Ovary (tissue), 9 donors: ENCODE data around the gene SPDEF. TPM values are rescaled to one million over a fixed set of nuclear protein-coding genes. Genes with fewer than 3 reads are reported as not detected.

ENCODE experiments used
- DNase-seq, 5 donors: peaks; one replicate each; pipeline ENCODE4 v3.0.0-alpha.2; 2019 to 2020
- H3K27ac ChIP-seq, 2 donors: fragments of 200-600 bp; one replicate each; pipeline versions ENCODE4 v1.5.1 to v1.8.0; 2019 to 2022
- H3K27me3 ChIP-seq: fragments of 200-600 bp; one replicate; pipeline ENCODE4 v1.8.0; 2022
- H3K36me3 ChIP-seq: fragments of 200-600 bp; sonication (generic); one replicate; pipeline ENCODE4 v1.5.1; 2019
- H3K4me1 ChIP-seq: one replicate; pipeline ENCODE4 v1.8.1; 2013; ENCODE audit warnings: mild to moderate bottlenecking, moderate library complexity; ENCODE audit not compliant: insufficient read depth
- H3K4me3 ChIP-seq: fragments of 200-600 bp; sonication (generic); one replicate; pipeline ENCODE4 v1.5.1; 2017
- H3K9me3 ChIP-seq, 2 donors: fragments of 200-600 bp in 1 of 2; sonication (generic) in 1 of 2; one replicate each; pipeline versions ENCODE4 v1.5.1 to v1.8.1; 2013 to 2019; ENCODE audit warnings: mild to moderate bottlenecking in 1 of 2, moderate library complexity in 1 of 2
- EP300 ChIP-seq: sonication (generic); formaldehyde crosslinking; IDR thresholded peaks from one replicate; pipeline ENCODE4 v1.6.1; 2017; ENCODE audit warnings: antibody characterized with exemption
- POLR2A ChIP-seq: fragments of 450-650 bp; IDR thresholded peaks from one replicate; pipeline ENCODE4 v1.6.1; 2017; ENCODE audit warnings: antibody characterized with exemption, mild to moderate bottlenecking, moderate library complexity
- WGBS, 3 donors: extraction: QIAGEN DNeasy Blood & Tissue Kit in 1 of 3; methylation state at CpG; one replicate each; pipeline versions ENCODE4 v1.1.5 to v1.1.7; 2013 to 2017; 5-methylcytosine and 5-hydroxymethylcytosine counted together
- intact Hi-C, 4 donors: fragments of 100-400 bp; cut with DNase I; formaldehyde crosslinking; loops; one replicate each; pipeline versions ENCODE4 v1.11.0 to v1.15.1; 2022 to 2023
- polyA plus RNA-seq, 2 donors: library from polyadenylated mRNA; stranded (reverse); fragments of 200-250 nt in 1 of 2; fragments of 350-450 nt in 1 of 2; fragmentation: Illumina TruSeq in 1 of 2; extraction: RNeasy Lipid Tissue Mini Kit (QIAGEN cat#74804) in 1 of 2; gene quantifications; one replicate each; pipeline ENCODE4 v1.2.3, GENCODE V29; 2013 to 2014
- total RNA-seq, 7 donors: library from RNA; depleted of rRNA in 2 of 7; stranded (reverse); fragments of >200 nt in 2 of 7; fragmentation: NEBNext Ultra II Directional in 3 of 7; extraction: Animal tissue kit (Norgen Biotek cat#: 25700) in 3 of 7; gene quantifications; one replicate each; pipeline versions ENCODE4 v1.1.0 to v1.2.4, GENCODE V29; 2016 to 2023
- TF ChIP-seq, protein P1 (sequence below), 3 donors: fragments of 450-650 bp in 2 of 3; fragments of 200-600 bp in 1 of 3; IDR thresholded peaks; one replicate each; pipeline versions ENCODE4 v1.5.1 to v1.8.0; 2016 to 2022; ENCODE audit warnings: antibody characterized with exemption in 3 of 3, mild to moderate bottlenecking in 1 of 3
- donor health status: DM: no; HTN: no; CAD: no; lungs with moderate emphysema.
- donor health status: DM: no; HTN: no; CAD: no.
- donor health status: Bipolar disorder and iron deficiency.
- donor health status: DM: yes; HTN: yes; CAD: no.
- donor health status: DM: no; HTN: no; CAD: no.
- donor health status: DM: yes; HTN: yes; CAD: no.

Gene SPDEF
- total and polyA plus RNA-seq, 9 donors: 0.11 to 1.6 (median 0.56) TPM; not detected in 3

DNA sequence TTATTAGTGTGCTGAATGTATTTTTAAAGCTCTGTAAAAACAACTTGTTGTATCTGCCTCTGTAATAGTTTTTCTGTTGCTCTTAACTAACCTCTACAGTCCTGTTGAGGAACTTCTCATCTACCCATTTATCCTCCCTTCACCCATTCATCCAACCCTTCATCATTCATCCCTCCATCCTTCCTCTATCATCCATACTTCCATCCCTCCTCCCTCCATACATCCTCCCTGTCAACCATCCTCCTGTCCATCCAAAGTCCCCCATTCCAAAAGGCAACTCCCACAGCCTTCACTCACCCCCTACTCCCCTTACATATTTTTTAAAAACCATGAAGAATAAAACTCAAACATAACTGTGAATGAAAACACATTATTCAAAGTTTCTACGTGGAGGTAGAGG, 40.7 kb upstream of the SPDEF start:
- no peaks in the 10 kb centered on the region for H3K9me3 ChIP-seq
- peaks cover 20% of the 10 kb centered on the region for H3K4me1 ChIP-seq
- no peak for DNase-seq
- H3K4me3 ChIP-seq: no peak overlapping the region
- no peak overlapping the region for H3K27ac ChIP-seq
- intact Hi-C loops: no loop called here
- TF ChIP-seq, protein P1, sequence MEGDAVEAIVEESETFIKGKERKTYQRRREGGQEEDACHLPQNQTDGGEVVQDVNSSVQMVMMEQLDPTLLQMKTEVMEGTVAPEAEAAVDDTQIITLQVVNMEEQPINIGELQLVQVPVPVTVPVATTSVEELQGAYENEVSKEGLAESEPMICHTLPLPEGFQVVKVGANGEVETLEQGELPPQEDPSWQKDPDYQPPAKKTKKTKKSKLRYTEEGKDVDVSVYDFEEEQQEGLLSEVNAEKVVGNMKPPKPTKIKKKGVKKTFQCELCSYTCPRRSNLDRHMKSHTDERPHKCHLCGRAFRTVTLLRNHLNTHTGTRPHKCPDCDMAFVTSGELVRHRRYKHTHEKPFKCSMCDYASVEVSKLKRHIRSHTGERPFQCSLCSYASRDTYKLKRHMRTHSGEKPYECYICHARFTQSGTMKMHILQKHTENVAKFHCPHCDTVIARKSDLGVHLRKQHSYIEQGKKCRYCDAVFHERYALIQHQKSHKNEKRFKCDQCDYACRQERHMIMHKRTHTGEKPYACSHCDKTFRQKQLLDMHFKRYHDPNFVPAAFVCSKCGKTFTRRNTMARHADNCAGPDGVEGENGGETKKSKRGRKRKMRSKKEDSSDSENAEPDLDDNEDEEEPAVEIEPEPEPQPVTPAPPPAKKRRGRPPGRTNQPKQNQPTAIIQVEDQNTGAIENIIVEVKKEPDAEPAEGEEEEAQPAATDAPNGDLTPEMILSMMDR (IDR thresholded peaks at IDR 0.05): no peak
- TF ChIP-seq EP300: no peak
- no peak for TF ChIP-seq POLR2A
- H3K36me3 ChIP-seq: no peaks in the 10 kb centered on the region
- 36 to 57% (median 50%) methylated on average over 1 of the region's 1 CpG for WGBS, 3 donors
- H3K27me3 ChIP-seq: no peaks in the 10 kb centered on the region

DNA sequence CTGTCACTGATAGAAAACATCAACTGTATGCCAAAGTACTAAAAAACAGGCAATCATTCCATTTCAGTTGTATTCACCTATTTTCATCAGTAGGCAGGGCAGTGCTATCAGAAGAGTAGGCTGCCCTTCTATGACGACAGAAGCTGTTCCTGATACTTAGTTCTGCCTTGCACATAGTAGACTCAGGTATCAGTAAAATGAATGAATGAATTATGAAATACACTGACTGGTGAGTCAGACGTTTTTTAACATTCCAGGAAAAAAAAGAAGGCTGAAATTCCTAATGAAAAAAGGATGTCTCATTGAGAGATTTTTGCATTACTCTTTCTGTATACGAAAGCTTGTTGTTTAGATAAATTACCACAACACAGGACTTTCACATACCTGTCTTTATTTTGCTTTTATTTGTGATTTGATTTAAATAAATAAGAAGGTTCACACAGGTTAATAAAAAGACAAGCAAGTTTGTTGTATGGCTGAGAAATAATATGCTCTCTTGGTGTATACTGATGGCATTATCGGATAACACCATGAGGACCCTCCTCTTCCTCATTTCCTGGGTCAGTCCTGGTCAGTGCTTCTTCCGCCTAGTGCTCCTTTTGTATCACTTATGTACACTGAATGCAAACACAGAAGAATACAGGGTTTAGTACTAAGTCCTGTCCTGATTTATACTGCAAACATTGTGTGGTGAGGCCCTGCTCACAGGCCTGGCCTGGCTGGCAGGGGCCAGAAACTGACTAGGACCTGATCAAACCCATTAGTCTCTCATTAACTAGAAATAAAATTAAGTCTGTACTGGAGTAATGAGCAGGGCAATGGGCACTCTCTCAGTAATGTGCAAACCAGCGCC, 39.4 kb upstream of the SPDEF start:
- Histone ChIP-seq H3K9me3 (no peaks in the 10 kb centered on the region), H3K27me3 (no peaks in the 10 kb centered on the region), H3K36me3 (no peaks in the 10 kb centered on the region), H3K27ac (no peak overlapping the region), H3K4me3 (no peak overlapping the region), H3K4me1 (peaks cover 17% of the 10 kb centered on the region)
- TF ChIP-seq POLR2A (no peak), EP300 (no peak)
- TF ChIP-seq, protein P1 (IDR thresholded peaks at IDR 0.05): no peak
- WGBS, 3 donors: 59 to 69% (median 63%) methylated on average over 6 of the region's 6 CpGs
- intact Hi-C loops: no loop called here
- no peak for DNase-seq

DNA sequence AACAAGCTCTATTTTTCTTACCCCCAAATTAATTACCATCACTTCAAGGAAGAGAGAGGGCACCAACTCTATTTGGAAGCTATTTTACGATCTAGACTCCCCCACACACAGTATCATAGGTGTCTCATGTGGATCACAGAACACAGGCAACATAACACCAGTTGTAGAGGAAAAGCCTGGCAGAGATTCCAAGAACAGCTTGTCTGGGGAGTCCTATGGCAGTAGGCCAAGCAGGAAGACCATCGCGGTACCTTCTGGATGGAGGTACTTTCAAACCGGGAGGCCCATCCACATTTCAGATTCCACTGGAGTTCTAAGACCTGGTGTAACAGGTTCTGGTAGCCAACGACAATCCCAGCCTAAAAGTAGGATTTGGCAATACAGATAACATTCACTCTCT, 37.6 kb upstream of the SPDEF start:
- TF ChIP-seq EP300 (no peak), POLR2A (no peak)
- TF ChIP-seq, protein P1 (IDR thresholded peaks at IDR 0.05): no peak
- no peak overlapping the region for H3K27ac ChIP-seq
- DNase-seq: no peak
- H3K9me3 ChIP-seq: no peaks in the 10 kb centered on the region
- H3K4me1 ChIP-seq: peaks cover 7% of the 10 kb centered on the region
- no peaks in the 10 kb centered on the region for H3K36me3 ChIP-seq
- intact Hi-C loops: no loop called here
- WGBS, 3 donors: 47 to 56% (median 49%) methylated on average over 5 of the region's 5 CpGs
- no peaks in the 10 kb centered on the region for H3K27me3 ChIP-seq
- no peak overlapping the region for H3K4me3 ChIP-seq

DNA sequence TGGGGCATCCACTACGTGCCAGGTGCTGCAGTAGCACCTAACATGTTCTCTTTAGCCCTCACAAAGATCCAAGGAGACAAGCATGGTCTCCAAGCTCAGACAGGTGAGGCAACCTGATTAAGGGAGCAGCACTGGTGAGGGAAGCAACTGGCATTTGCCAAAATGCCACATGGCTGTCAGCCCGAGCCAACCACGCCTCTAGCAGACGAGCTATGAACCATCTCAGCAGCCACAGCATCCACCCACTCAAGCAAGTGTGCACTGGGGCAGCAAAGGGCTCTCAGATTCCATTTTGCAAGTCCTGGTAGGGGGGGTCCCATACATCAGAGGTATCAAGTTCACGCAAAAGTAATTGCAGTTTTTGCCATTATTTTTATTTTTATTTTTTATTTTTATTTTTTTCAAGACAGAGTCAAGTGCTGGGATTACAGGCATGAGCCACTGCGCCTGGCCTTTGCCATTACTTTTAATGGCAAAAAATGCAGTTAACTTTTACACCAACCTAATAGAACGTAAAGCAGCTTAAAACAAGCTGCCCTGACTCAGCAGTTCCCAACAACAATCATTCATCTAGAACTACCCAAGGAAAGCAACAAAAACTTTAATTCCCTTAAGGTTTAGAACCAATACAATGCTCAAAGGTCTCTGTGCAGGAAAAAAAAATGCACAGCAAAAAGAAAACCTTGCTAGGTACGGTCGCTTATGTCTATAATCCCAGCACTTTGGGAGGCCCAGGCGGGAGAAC, 36.3 kb upstream of the SPDEF start:
- intact Hi-C loops: no loop called here
- Histone ChIP-seq H3K4me3 (no peak overlapping the region), H3K27ac (no peak overlapping the region), H3K4me1 (peaks cover 2% of the 10 kb centered on the region), H3K9me3 (no peaks in the 10 kb centered on the region), H3K36me3 (no peaks in the 10 kb centered on the region), H3K27me3 (no peaks in the 10 kb centered on the region)
- DNase-seq: no peak
- 93 to 97% (median 93%) methylated on average over 10 of the region's 10 CpGs for WGBS, 3 donors
- no peak for TF ChIP-seq EP300
- TF ChIP-seq, protein P1 (IDR thresholded peaks at IDR 0.05): no peak
- TF ChIP-seq POLR2A: no peak
